Measurements from ENCODE around the gene EIF4E3. TPM values are rescaled to one million over a fixed set of nuclear protein-coding genes. Genes with fewer than 3 reads are reported as not detected.

EIF4E3 gene
- total and polyA plus RNA-seq, 7 donors, result 10.3 to 60.1 (median 48.6) TPM

DNA sequence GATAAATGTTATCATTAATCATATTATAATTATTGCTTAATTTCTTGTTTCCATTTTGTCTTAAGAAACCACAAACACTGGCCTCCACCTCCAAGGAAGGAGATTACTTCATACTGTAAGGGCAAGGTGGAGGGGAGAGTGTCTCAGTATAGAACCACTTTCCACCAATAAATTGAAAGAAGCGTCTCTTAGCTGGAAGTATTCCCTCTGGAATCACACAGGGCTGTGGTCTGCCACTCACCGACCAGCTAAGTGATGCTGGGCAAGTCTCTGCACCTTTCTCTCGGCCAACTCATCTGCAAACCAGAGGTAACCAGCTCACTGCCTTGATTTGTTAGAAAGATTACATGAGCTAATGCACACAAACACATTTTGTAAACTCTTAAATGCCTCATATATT, 63.1 kb downstream of the EIF4E3 start:
- Histone ChIP-seq H3K36me3 (ENCODE audit: insufficient read depth in 1 of 2, low read depth in 1 of 2) (no peaks in the 10 kb centered on the region), H3K9me3 (no peaks in the 10 kb centered on the region), H3K27ac (no peak overlapping the region), H3K4me3 (no peak overlapping the region), H3K27me3 (ENCODE audit: insufficient read depth in 3 of 3, low read length in 2 of 3) (no peaks in the 10 kb centered on the region), H3K4me1 (peaks cover 9% of the 10 kb centered on the region)
- intact Hi-C loops (cut with DNase I), result no loop called here
- 76 to 85% (median 83%) methylated on average over 3 of the region's 3 CpGs for WGBS, 3 donors
- ATAC-seq (no peak), DNase-seq (no peak)
- TF ChIP-seq, protein P1, sequence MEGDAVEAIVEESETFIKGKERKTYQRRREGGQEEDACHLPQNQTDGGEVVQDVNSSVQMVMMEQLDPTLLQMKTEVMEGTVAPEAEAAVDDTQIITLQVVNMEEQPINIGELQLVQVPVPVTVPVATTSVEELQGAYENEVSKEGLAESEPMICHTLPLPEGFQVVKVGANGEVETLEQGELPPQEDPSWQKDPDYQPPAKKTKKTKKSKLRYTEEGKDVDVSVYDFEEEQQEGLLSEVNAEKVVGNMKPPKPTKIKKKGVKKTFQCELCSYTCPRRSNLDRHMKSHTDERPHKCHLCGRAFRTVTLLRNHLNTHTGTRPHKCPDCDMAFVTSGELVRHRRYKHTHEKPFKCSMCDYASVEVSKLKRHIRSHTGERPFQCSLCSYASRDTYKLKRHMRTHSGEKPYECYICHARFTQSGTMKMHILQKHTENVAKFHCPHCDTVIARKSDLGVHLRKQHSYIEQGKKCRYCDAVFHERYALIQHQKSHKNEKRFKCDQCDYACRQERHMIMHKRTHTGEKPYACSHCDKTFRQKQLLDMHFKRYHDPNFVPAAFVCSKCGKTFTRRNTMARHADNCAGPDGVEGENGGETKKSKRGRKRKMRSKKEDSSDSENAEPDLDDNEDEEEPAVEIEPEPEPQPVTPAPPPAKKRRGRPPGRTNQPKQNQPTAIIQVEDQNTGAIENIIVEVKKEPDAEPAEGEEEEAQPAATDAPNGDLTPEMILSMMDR (IDR thresholded peaks at IDR 0.05), result no peak

DNA sequence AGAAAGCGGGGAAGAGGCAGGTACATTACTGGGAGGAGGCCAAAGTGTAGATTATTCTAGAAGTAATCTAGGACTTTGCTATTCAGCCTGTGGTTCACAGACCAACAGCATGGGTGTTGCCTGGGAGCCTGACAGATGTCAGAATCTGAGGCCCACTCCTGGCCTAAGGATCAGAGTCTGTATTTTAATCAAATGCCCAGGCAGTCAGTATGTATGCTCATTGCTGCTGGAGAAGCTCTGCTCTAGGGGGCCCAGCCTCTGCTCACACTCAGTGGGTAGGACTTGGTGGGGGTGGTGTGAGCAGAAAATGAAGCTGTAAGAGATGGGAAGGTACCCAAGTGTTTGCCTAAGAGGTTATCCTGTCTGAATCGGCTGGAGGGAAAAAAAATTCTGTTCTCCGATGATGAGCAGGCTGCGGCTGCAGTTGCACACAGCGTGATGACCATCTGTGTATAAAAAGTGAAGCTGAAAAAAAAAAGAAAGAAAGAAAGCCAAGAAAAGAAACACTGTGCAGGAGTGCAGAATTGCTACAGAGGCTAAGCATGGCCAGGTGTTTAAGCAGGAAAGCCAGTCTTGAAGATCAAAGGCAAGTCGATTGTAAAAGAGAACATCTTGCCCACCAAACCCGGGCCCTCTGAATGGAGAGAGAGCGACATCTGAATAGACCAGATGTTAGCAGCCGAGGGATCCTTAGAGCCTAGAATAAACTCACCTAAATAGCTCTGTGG, 65.2 kb downstream of the EIF4E3 start:
- TF ChIP-seq, protein P1 (IDR thresholded peaks at IDR 0.05), result no peak
- intact Hi-C loops (cut with DNase I), result loop anchor here in 1 of 2 donors (10.0 kb wide), 1 partner anchor 1595 kb away; no protein-coding TSS in a partner anchor
- Histone ChIP-seq H3K36me3 (ENCODE audit: insufficient read depth in 1 of 2, low read depth in 1 of 2) (no peaks in the 10 kb centered on the region), H3K9me3 (no peaks in the 10 kb centered on the region), H3K4me3 (no peak overlapping the region), H3K4me1 (peaks cover 9% of the 10 kb centered on the region), H3K27ac (no peak overlapping the region), H3K27me3 (ENCODE audit: insufficient read depth in 3 of 3, low read length in 2 of 3) (no peaks in the 10 kb centered on the region)
- no peak for ATAC-seq
- no peak for DNase-seq
- WGBS, 3 donors, result 67 to 71% (median 69%) methylated on average over 9 of the region's 9 CpGs

DNA sequence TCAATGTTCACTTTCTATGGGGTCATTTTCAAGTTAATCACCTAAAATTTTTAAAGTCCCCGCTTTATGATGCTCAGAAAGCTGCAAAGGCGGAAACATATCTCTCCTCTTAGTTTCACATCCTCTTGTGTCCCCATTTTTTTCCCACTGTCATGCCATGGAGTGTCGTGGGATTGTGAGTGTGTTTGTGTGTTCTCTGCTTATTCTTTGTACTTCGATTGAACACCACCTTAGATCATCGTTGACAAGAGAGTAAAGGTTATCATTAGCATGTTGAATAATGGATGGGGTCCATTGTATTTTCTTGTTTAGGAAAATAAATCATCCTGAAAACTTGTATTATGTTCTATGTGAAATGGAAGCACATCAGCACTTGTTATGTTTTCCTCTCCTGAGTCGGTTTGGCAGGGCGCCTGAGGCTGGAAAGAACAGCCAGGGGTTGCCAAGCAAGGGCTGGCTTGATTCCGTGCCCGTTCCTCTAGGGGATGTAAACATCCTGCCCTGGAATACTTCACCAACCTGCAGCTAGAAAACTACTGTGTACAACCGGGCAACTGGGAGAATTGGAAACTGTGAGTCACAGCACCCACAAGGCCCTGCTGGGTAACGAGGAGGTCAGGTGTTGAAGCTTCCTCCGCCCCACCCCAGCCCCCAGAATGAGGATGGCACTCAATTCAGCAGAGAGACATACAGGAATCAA, 67.2 kb downstream of the EIF4E3 start:
- DNase-seq (peak; percentile 51 to 80), ATAC-seq (peak; percentile 51 to 79 (median 58))
- TF ChIP-seq, protein P1 (IDR thresholded peaks at IDR 0.05), result no peak
- H3K36me3 ChIP-seq (ENCODE audit: insufficient read depth in 1 of 2, low read depth in 1 of 2), result no peaks in the 10 kb centered on the region
- H3K4me3 ChIP-seq, result no peak overlapping the region
- no peaks in the 10 kb centered on the region for H3K27me3 ChIP-seq (ENCODE audit: insufficient read depth in 3 of 3, low read length in 2 of 3)
- intact Hi-C loops (cut with DNase I), result loop anchor here in 1 of 2 donors (10.0 kb wide), 1 partner anchor 1593 kb away; no protein-coding TSS in a partner anchor
- peaks cover 9% of the 10 kb centered on the region for H3K4me1 ChIP-seq
- H3K9me3 ChIP-seq, result no peaks in the 10 kb centered on the region
- WGBS, 3 donors, result 39 to 40% (median 39%) methylated on average over 12 of the region's 12 CpGs
- peak overlapping the region; percentile 51 for H3K27ac ChIP-seq

DNA sequence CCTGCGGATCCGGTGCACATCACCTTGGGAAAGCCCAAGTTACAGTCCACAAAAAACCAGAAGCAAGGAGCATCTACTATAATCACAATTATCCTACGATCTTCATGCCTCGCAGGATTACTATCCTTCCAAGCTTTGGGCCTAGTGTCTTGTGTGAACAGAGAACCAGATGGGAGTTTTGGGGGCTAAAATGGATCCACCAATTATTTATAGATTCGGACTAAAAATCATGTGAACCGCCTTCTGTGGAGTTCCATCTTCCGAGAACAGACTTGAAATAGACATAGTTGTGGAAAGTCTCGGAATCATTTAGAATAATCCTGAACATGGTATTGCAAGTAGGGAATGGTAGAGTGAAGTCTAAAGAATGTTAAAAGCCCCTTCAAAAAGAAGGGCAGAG, 70.1 kb downstream of the EIF4E3 start:
- intact Hi-C loops (cut with DNase I), result loop anchor here in 1 of 2 donors (10.0 kb wide), 1 partner anchor 1590 kb away; no protein-coding TSS in a partner anchor
- 87 to 96% (median 95%) methylated on average over 8 of the region's 8 CpGs for WGBS, 3 donors
- ATAC-seq, result no peak

More for the DNA sequence above, 70.1 kb downstream of the EIF4E3 start:
- Histone ChIP-seq H3K27me3 (ENCODE audit: insufficient read depth in 3 of 3, low read length in 2 of 3) (no peaks in the 10 kb centered on the region), H3K27ac (no peak overlapping the region), H3K36me3 (ENCODE audit: insufficient read depth in 1 of 2, low read depth in 1 of 2) (no peaks in the 10 kb centered on the region), H3K4me3 (no peak overlapping the region), H3K9me3 (no peaks in the 10 kb centered on the region), H3K4me1 (peaks cover 9% of the 10 kb centered on the region)
- TF ChIP-seq, protein P1 (IDR thresholded peaks at IDR 0.05), result no peak
- DNase-seq, result no peak
